H1 (cell line): ENCODE results near the gene GALNT18. TPM values are rescaled to one million over a fixed set of nuclear protein-coding genes. Genes with fewer than 3 reads are reported as not detected.

Experiments
- CHD1 ChIP-seq: IDR thresholded peaks from 2 replicates; pipeline ENCODE4 v1.6.1; 2012; ENCODE audit warnings: low read depth, low read length, improper control_type of control experiment
- CTBP2 ChIP-seq: IDR thresholded peaks from 2 replicates; pipeline ENCODE4 v1.7.0; 2011; ENCODE audit warnings: borderline replicate concordance, mild to moderate bottlenecking, moderate library complexity, mixed read lengths, low read length; ENCODE audit not compliant: insufficient read depth, insufficient read length
- RXRA ChIP-seq: IDR thresholded peaks from 2 replicates; pipeline ENCODE4 v1.6.1; 2011; ENCODE audit warnings: low read depth, mild to moderate bottlenecking, low read length, moderate library complexity; ENCODE audit not compliant: insufficient read depth
- SP2 ChIP-seq: IDR thresholded peaks from 2 replicates; pipeline ENCODE4 v1.6.1; 2012; ENCODE audit warnings: mild to moderate bottlenecking, low read length, inconsistent platforms
- polyA plus RNA-seq, 7 experiments: library from polyadenylated mRNA; depleted of rRNA in 3 of 7; stranded (reverse) in 5 of 7; unstranded in 2 of 7; fragments of >200 nt in 5 of 7; fragments of 200-250 nt in 2 of 7; gene quantifications; 1 replicate in 5 of 7; 2 replicates in 1 of 7; 4 replicates in 1 of 7; pipeline versions ENCODE4 v1.2.1 to v1.2.3, GENCODE V29; 2011 to 2013; ENCODE audit warnings: missing spikeins in 2 of 7, mixed read lengths in 2 of 7
- total RNA-seq: library from RNA; stranded (reverse); fragmentation: NEBNext Ultra II Directional; extraction: Animal tissue kit (Norgen Biotek cat#: 25700); gene quantifications from 2 replicates; pipeline ENCODE4 v1.2.1, GENCODE V29; 2021

GALNT18 gene
- total and polyA plus RNA-seq, 2 of the 8 experiments (the other 6 are each of a cell fraction or from before 2014, with no cell fraction given): 6.0 to 9.4 TPM

DNA sequence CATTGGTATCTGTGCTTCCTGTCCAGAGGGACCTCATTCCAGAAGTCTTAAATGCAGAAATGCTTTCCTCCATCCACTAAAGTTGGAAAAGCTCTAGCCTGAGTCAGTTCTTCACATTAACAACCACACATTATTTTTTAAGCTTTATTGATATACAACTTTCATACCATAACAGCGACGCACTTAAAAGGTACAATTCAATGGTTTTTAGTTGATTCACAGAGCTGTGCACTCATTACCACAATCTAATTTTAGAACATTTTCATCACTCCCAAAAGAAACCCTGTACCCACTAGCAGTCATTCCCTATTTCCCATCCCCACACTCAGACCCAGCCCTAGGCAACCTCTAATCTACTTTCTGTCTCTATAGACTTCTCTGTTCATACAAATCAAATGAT is 27.6 kb downstream of the GALNT18 start (continued):
- TF ChIP-seq RXRA: no peak
- no peak for TF ChIP-seq CHD1
- no peak for TF ChIP-seq CTBP2
- TF ChIP-seq SP2: no peak
